NCI-H146 treated with DMSO at 0.1 percent for 48 hours (cell line): ENCODE measurements around the gene TBRG4.
"Not testable (repeated sequence)": the region's sequence is repeated elsewhere in the genome, so short reads cannot be mapped to it uniquely, and the experiment has no call there.

Experiments
- DNase-seq: peaks from one replicate; lab custom pipeline; 2025; ENCODE audit not compliant: unreplicated experiment; lab: John Stamatoyannopoulos, UW

TBRG4 gene

DNA sequence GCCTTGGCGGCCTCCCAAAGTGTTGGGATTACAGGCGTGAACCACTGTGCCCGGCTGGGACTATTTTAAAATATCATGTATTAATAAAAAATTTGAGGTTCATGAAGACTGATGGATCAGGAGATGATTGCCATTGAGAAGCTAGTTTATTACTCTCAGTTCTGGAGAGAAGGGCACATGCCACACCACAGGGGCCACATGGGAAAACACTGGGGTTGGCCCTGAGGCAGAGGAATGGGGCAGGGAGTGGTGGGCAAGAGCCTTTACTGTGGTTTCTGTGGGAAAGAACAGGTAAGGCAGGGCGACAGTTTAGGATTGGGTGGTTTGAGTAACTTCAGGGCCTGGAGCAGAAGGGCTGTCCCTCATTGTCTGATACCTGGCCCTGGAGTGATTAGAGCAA is 6.8 kb upstream of the TBRG4 start:
- no peak for DNase-seq

DNA sequence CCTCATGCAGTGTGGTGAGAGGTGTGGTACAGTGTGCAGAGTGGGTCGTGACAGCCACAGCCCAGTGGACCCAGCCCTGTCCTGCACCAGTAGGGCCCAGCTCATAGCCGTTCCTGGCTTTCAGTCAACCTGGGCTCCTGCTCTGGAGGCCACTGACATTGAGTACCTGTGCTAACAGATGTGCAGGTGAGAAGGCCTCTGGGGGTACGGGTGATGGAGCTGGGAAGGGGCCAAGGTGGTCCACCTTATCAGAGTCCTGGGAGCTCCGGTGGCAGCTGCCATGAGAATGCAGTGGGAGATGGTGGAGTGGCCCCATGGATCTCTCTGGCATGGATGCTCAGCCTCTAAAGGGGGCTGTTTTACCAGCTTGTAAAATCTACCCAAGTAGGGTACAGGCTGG is 6.1 kb upstream of the TBRG4 start:
- no peak for DNase-seq

DNA sequence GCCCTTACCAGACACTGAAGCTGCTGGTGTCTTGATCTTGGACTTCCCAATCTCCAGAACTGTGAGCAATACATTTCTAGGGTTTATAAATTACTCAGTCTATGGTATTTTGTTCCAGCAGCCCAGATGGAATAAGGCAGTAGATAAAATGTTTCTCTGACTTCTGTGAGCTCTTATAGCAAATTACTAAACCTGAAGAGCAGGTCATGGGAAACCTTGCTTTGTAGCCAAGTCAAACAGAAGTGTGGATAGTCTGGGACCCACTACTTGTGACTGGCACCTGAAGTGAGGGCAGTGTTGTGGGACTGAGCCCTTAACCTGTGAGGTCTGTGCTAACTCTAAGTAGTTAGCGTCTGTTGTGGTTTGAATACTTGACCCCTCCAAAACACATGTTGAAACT is 4.6 kb upstream of the TBRG4 start:
- DNase-seq = no peak

DNA sequence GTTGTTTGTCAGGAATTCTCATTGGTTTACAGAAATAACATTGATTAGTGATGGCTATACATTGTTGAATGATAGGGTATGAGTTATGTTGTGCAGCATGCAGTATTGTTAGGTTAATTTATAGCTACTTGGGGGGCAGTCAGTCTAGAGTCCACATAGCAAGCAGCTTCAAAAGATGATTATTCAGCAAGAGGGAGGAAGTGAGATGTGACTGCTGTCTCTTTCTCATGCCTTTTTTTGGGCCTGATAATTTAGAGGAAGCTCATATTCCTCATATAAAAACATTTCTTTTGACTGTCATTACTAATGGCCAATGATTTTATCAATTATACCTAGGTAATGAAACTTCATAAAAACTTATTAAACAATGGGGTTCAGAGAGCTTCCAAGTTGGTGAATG is 3.4 kb upstream of the TBRG4 start:
- DNase-seq = no peak

DNA sequence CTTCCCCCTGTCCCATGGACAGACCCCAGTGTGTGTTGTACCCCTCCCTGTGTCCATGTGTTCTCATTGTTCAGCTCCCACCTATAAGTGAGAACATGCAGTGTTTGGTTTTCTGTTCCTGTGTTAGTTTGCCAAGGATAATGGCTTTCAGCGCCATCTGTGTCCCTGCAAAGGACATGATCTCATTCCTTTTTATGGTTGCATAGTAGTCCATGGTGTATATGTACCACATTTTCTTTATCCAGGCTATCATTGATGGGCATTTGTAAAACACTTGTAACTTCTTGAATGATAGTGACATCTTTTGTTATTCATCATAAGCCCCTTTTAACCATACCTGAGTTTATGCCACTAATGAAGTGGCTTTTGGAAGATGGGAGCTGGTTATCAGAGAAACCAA is 2.8 kb upstream of the TBRG4 start:
- not testable (repeated sequence) for DNase-seq

DNA sequence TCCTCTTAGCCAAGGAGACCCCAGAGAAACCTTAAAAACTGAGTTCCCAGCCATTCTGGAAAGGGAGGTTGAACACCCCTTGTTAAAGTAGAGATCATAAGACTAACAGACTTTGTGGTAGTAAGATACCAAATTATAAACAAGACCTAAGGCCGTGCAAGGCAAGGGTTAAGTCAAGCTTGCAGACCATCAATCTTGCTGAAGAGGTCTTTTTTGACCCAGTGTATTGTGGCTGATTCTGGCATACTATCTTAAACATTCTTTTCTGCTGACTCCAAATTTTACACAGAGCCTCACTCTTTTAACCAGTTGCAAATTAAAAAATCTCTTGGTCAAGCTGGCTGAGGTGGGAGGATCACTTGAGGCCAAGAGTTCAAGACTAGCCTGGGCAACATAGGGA is 1.2 kb upstream of the TBRG4 start:
- no peak for DNase-seq

DNA sequence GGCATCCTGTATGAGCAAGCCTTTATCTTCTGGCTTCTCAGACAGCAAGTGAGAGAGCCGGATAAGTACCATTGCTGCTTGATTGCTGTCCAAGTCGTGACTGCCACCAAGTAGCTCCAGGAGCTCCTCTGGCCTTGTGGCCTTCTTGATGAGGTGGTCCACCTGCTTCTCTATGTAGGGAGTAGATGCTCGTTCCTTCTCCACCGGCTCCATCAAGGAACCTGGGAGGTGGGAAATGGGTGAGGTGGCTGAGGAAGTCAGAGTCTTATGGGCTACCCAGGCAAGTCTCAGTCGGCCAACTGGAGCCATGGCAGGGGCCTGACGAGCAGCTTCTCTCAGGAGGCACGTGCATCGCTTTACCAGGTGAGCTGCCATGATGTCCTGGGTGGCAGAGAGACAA is 2.6 kb downstream of the TBRG4 start:
- DNase-seq = no peak

DNA sequence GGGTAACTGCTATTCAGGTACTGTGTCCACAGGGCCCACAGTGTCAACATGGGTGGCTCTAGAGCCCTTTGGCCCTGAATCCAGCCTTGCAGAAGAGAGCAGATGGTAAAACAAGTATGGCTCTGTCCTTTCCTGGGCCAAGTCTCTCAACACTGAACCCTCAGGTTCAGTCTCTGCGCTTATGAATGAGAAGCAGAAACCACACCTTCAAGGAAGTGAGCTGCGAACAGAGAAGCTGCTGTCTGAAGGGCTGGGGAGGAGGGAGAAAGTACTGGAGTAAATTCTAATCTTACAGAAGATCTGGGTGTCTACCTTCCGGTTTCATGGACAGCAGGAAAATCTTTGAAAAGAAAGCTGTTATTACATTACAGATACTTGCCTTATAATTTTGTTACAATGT is 4.1 kb downstream of the TBRG4 start:
- no peak for DNase-seq

DNA sequence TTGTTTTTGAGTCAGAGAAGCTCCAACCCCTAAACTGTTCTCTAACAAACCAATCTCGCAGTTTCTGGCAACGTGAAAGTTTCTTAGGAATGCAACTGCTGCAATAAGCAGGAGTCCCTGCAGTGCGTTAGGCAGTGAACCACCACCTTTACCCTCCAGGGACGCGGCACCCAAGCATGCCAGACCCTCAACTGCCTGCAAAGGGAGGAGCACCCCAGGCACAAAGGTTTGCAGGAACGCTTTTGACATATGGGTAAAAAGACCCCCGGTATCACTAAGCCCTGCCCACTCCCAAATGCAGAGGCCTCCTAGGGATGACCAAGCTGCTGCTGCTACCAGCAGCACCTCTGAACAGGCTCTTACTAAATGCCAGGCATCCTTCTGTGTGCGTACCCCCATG is 4.7 kb downstream of the TBRG4 start:
- no peak for DNase-seq

DNA sequence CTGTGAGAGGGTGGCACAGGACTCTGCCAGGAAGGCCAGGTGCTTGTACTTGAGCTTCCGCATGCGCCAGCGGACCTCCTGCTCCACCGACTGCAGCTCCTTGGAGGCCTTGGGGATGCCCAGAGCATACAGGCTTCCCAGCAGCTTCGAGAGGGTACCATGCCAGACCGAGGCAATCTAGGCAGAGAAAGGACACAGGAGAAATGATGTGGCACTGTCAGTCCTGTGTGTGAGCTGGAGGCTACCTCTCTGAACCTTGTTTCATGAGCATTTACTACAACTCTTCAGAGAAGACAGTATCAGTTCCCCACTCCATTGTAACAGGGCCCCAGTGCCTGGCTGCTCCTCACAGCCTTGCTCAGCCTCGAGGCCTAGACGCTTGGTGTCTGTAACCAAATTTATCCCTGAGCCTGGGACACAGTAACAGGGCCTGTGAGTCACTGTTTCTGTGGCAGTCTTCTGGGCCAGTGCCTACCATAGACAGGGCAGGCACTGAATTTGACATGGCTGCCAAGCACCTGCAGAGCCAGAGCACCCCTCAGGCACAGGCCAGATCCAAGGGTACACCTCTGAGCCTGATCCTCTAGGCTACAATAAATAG is 5.8 kb downstream of the TBRG4 start:
- DNase-seq = no peak

DNA sequence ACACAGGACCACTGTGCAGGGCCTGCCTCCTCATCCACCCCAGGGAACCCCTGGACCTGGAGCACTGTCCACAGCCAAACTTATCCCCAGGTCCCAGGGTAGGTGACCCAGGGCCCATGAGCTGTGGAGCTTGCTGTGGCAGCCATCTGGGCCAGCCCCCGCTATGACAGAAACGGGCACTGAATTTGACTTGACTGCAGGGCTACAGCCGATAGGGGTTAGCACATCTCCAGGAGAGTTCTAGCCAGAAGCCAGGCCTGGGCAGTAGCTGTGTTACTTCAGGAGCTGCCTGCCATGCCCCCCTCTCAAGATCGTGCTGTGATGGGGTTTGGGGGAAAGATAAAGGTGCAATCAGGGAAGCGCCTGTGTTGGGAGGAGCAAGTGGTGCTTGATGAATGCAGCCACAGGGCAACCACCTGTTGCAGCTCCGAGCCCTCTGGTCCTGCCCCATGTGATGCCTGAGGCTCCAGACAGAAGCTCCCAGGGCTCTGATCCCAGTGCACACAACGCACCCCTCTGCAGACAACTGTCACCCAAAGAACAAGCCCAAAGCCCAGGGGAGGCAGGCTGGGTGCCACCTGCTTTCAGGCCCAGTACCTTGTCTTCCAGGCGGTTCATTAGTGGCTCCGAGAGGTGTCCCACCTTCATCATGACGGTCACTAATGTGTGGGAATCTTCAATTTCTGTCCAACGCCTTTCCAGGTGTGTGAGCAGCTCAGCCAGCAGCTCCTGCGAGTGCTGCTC is 6.5 kb downstream of the TBRG4 start:
- DNase-seq = no peak

DNA sequence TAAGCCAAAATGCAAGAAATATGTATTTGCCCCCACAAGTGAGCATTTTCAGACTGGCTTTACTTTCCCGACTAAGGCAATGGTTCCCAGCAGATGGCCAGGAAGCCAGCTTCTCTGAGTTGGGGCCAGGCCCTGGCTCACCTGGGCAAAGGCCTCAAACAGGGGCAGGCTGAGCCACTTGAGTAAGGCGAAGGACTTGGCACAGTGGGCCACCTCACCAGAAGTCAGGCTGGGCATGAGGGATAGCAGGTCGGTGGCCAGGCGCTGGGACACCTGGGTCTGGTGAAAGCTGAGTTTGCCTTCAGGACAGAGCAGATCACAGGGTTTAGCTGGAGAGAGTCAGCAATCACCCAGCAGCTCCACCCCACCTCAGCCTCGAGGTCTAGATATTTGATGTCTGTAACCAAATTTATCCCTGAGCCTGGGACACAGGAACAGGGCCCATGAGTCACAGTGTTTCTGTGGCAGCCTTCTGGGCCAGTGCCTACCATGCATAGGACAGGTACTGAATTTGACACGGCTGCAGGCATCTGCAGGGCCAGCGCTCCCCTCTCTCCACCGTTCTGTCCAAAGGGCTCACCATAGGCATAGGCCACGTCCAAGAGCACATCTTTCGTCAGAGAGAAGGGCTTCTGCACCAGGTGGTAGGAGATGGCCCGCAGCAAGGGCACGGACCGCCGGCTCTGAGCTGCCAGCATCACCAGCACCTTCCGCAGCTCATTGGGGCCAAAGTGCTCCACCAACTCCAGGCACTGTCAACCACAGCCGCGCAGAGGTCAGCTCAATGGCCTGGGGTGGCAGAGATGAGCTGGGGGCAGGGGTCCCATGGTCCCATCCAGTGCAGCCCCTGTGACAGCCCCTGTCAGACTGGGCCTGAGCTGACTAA is 7.3 kb downstream of the TBRG4 start:
- no peak for DNase-seq

DNA sequence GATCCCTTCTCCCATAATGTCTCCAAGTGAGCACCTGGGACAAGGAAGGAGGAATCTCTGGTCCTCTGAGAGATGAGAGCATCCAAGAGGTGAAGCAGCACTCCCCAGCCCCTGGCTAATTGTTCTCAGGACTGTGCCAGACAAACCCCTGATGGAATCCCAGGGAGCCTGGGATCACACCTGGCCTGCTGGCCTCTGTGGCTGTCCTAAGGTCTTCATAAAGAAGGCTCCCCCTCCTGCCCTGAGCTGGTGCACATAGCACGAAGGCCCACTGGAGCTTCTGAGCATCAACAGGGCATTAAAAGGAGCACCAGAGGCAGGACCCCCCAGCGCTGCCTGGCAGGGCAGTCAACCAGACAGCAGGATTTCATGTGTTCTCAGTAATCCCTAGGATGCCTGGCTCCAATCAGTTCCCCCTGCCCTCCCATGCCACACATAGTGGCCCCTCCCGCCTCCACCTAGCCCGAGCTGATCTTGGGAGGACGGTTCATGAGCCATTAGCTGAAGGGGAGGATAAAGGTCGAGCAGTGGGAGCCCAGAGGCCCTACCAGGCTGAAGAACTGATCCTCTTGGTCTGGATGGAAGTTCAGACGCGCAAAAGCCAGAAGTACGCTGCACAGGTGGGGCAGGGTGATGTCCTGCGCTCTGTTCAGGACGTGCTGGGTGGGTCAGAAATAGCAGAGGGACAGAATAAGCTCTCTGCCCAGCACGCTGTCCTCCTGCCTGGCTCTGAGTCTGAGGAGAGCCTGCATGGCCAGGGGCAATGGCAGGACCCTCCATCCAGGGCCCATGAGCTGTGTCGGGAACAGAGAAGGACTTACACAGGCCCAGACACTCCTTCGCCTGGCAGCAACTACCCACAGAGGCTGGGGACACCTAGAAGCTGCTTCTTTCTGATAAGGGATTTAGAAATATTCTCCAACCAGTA is 8.4 kb downstream of the TBRG4 start:
- no peak for DNase-seq

DNA sequence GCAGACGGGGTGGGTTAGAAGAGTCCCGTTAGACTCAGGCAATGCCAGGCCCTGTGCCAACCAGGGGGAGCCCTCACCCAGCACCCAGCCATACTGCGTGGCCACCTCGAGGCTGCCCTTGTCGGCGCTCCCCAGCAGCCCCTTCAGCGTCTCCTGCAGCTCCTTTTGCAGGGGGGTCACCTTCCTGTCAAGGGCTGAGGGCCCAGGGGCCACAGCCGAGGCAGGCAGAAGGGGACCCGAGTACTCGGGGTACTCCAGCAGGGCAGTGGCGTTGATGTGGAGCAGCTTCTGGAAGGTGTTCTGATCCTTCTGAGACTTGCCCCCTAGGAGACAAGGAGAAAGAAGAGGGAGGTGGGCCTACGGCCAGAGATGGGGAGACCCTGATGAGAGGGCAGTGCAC is 9.7 kb downstream of the TBRG4 start:
- DNase-seq = no peak

DNA sequence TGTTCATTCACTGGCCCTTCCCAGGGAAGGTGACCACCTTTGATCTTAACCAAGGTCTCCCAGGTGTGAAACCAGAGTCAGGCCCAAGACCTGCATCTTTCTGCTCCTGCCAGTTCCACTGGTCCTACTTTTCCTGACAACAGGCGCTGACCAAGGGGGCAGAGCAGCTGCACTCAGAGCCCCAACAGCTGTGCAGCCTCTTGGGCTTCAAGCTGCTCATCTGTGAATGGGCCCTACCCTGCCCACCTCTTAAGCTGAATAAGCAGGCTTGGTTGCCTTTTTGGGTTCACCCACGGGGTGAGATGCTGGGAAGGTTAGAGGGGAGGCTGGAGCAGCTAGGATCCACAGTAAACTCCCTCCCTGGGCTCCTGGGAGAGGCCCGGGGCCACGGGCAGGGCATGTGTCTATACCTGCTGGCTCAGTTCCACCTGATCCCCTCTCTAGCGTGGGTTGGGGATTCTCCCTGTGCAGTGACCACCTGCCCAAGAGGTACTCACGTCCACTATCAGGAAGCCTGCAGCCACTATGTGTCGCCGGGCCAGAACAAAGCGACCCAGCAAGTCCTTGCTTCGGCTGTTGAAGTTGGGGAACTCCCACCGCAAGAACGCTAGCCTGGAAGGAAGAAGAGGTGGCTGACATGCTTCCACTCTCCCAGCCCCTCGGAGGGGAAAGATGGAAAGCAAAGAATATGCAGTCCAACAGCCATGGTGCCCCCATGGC is 10.6 kb downstream of the TBRG4 start:
- DNase-seq = no peak

DNA sequence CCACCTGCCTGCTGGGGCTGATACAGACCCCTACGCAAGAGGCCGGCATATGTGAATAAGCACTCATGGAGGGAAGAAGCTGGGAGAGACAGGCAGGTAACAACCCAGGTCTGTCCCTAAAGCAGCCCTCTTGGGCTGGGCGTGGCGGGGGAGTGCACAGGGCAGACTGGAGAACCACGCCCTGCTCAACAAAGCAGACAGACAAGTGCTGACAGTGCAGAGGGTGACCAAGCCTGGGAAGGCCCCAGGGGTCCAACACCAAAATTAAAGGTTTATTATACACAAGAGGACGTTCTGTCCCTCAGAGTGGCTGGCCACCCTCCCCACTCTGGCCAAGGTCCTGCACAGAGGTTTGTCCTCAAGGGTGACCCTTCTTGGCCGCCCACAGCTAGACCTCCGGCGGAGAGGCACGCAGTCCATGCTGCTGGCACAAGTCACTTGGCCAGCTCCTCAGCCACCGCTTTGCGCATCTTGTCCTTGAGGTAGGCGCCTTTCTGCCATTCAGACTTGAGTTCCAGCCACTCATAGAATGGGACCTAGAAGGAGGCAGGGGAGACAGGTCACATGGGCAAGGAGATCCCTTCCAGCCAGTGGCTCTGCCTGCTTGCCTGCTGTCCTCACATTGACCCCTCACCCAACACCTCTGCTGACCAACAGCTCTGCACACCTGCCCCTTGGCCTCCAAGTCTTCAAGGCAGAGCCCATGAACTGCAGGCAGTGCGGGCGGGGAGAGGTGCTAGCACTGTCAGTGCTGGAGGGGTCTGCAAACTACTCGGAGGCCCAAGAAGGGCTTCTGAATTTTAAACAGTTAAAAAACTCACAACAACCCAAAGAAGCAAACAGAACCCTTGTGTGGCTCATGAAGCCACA is 11.4 kb downstream of the TBRG4 start:
- no peak for DNase-seq

DNA sequence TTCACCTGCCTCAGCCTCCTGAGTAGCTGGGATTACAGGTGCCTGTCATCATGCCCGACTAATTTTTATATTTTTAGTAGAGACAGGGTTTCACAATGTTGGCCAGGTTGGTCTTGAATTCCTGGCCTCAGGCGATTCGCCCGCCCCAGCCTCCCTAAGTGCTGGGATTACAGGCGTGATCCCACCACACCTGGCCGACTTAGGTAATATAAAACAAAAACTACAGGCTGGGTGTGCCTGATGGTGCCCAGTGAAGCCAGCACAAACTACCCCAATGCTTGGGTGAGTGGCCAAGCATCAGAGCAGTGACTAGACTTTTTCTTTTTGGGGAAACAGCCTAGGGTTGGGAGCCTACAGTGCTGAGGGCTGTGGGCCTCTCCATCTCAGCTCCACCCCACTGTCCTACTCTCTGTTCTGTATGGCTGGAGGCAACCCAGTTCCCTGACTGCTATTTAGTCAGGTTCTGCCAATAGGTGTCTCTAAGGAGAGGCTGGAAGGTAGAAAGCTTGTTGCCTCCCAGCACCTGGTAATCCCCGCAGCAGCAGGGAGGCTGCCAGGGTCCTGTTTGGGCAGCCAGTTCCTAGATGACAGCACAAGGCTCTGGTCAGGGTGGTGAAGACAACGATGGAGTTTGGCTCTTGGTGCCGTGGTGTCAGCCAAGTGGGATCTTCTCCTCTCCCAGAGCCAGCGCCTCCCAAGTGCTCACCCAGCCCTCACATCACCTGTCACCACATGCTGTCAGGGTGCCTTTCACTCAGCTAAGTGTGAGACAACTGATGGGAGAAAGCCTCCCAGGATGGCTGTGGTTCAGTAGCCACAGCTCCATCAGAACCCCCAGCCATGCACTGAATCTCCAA is 12.3 kb downstream of the TBRG4 start:
- DNase-seq = no peak

DNA sequence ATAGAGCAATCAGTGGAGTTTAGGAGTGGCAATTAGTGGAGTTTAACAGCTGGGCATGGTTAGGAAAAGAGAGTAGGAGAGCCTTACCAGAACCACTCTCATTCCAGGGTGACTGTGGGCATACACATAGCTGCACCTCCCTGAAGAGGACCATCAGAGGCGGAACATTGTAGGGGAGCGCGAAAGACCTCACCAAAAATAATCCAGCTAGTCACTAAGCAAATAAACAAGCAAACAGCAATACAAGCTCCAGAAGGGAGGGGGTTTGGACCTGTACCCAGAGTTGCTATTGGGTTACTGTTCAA is 18.6 kb downstream of the TBRG4 start:
- no peak for DNase-seq
